ENCODE measurements around the gene C2orf78. TPM values are rescaled to one million over a fixed set of nuclear protein-coding genes. Genes with fewer than 3 reads are reported as not detected.

The C2orf78 gene
- total and polyA plus RNA-seq, 2 experiments from 2014 or later: 0.18 TPM; not detected in 1

GRCh38 chr2:73762571-73762970 lies 21.4 kb upstream of the C2orf78 start:
- TF ChIP-seq CTCF (IDR thresholded peaks at IDR 0.05; ENCODE audit: low read depth, low read length): no peak
- H3K36me3 ChIP-seq: peaks cover 38% of the 10 kb centered on the region

GRCh38 chr2:73764945-73765344 lies 19.0 kb upstream of the C2orf78 start:
- TF ChIP-seq CTCF (IDR thresholded peaks at IDR 0.05; ENCODE audit: low read depth, low read length): no peak
- no peak for DNase-seq (ENCODE audit: low read depth in 1 of 2, low spot score in 1 of 2)
- H3K9me3 ChIP-seq (ENCODE audit: low read depth): no peaks in the 10 kb centered on the region
- no peaks in the 10 kb centered on the region for H3K27me3 ChIP-seq
- no peak overlapping the region for H3K27ac ChIP-seq
- H3K36me3 ChIP-seq: peaks cover 51% of the 10 kb centered on the region
- H3K4me1 ChIP-seq (ENCODE audit: low read depth): no peaks in the 10 kb centered on the region
- H3K4me3 ChIP-seq: no peak overlapping the region

More at GRCh38 chr2:73762571-73762970, 21.4 kb upstream of the C2orf78 start:
- no peak for DNase-seq (ENCODE audit: low read depth in 1 of 2, low spot score in 1 of 2)
- Histone ChIP-seq H3K4me3 (no peak overlapping the region), H3K27ac (no peak overlapping the region), H3K27me3 (no peaks in the 10 kb centered on the region), H3K4me1 (ENCODE audit: low read depth) (no peaks in the 10 kb centered on the region), H3K9me3 (ENCODE audit: low read depth) (no peaks in the 10 kb centered on the region)

GRCh38 chr2:73766349-73766748 lies 17.6 kb upstream of the C2orf78 start:
- no peak for TF ChIP-seq CTCF (IDR thresholded peaks at IDR 0.05; ENCODE audit: low read depth, low read length)
- no peaks in the 10 kb centered on the region for H3K9me3 ChIP-seq (ENCODE audit: low read depth)
- DNase-seq (ENCODE audit: low read depth in 1 of 2, low spot score in 1 of 2): no peak
- H3K27ac ChIP-seq: no peak overlapping the region
- H3K36me3 ChIP-seq: peaks cover 51% of the 10 kb centered on the region
- no peaks in the 10 kb centered on the region for H3K27me3 ChIP-seq
- no peak overlapping the region for H3K4me3 ChIP-seq
- no peaks in the 10 kb centered on the region for H3K4me1 ChIP-seq (ENCODE audit: low read depth)

GRCh38 chr2:73766994-73767393 lies 17.0 kb upstream of the C2orf78 start:
- no peaks in the 10 kb centered on the region for H3K27me3 ChIP-seq
- no peak overlapping the region for H3K27ac ChIP-seq
- no peaks in the 10 kb centered on the region for H3K9me3 ChIP-seq (ENCODE audit: low read depth)
- peaks cover 48% of the 10 kb centered on the region for H3K36me3 ChIP-seq
- DNase-seq (ENCODE audit: low read depth in 1 of 2, low spot score in 1 of 2): no peak
- H3K4me1 ChIP-seq (ENCODE audit: low read depth): no peaks in the 10 kb centered on the region
- H3K4me3 ChIP-seq: no peak overlapping the region
- no peak for TF ChIP-seq CTCF (IDR thresholded peaks at IDR 0.05; ENCODE audit: low read depth, low read length)

- Histone ChIP-seq H3K9me3 (ENCODE audit: low read depth) (no peaks in the 10 kb centered on the region), H3K27ac (no peak overlapping the region), H3K36me3 (peaks cover 53% of the 10 kb centered on the region), H3K4me1 (ENCODE audit: low read depth) (no peaks in the 10 kb centered on the region), H3K4me3 (no peak overlapping the region), H3K27me3 (no peaks in the 10 kb centered on the region)
- no peak for DNase-seq (ENCODE audit: low read depth in 1 of 2, low spot score in 1 of 2)
- no peak for TF ChIP-seq CTCF (IDR thresholded peaks at IDR 0.05; ENCODE audit: low read depth, low read length)
These were observed 13.3 kb upstream of the C2orf78 start for GRCh38 chr2:73770725-73771124.

- no peak for TF ChIP-seq CTCF (IDR thresholded peaks at IDR 0.05; ENCODE audit: low read depth, low read length)
- Histone ChIP-seq H3K27ac (no peak overlapping the region), H3K9me3 (ENCODE audit: low read depth) (no peaks in the 10 kb centered on the region), H3K4me1 (ENCODE audit: low read depth) (no peaks in the 10 kb centered on the region), H3K27me3 (no peaks in the 10 kb centered on the region), H3K4me3 (no peak overlapping the region), H3K36me3 (peaks cover 48% of the 10 kb centered on the region)
- no peak for DNase-seq (ENCODE audit: low read depth in 1 of 2, low spot score in 1 of 2)
These were observed 11.2 kb upstream of the C2orf78 start for GRCh38 chr2:73772819-73773218.
